ENCODE results near the gene PPP2CA. TPM values are rescaled to one million over a fixed set of nuclear protein-coding genes. Genes with fewer than 3 reads are reported as not detected.
A peak's percentile ranks its signal among the peaks of the same experiment; 100 is the strongest.

PPP2CA gene
- total and polyA plus RNA-seq, 4 donors = 32.2 to 117 (median 104) TPM

DNA sequence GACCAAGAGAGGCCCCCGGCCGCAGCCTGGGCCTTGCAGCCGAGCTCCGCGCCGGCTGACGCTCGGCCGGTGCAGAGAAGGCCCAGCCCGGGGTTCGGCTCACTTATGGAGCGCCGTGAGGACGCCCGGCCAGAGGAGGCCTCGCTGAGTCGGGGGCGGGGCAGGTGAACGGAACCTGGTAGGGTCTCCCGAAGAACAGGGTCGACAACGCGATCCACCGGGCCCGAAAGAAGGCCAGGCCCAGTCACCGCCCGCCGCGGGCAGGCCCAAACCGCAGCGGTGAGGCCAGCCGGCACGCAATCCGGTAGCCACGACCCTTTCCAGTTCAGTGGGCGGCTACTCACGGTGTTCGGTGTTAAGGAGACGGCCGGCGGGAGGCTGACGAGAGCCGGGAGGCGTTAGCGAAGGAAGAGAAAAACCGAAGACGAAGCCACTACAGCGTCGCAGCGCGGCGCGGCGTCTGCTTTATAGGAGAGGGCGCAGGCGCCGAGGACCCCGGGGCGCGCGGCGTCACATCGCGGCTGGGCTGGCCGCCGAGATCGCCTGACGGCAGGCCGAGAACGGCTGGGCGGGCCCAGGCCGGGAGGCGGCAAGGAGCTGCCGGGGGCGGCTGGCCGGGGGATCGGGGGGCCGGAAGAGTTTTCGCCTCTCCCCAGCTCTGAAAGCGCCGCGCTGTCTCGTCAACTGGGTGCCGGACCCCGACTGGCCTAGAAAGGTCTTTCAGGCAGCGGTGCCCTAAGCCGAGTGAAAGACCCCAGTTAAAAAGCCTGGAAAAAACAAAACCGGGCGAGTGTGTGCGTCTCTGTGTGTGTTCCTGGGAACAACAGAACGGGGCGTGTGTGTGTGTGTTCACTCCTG is 49.1 kb downstream of the PPP2CA start, which contains the start of gene SKP1:
TSS of gene SKP1 (minus strand) at position 440 of the 858 bp plus-strand sequence. CDS start 2,928 bp downstream, outside the sequence.
- H3K9me3 ChIP-seq (ENCODE audit: control insufficient read depth in 4 of 4, insufficient read depth in 3 of 4, low read length in 3 of 4) = no peaks in the 10 kb centered on the region
- peak within 1 kb of the TSS; percentile 90 to 96 for H3K9ac ChIP-seq (ENCODE audit: insufficient read depth in 1 of 2, low read length in 2 of 2)
- H3K4me1 ChIP-seq (ENCODE audit: control insufficient read depth in 5 of 5, insufficient read depth in 5 of 5, low read length in 5 of 5) = peaks cover 3 to 22% (median 4%) of the 10 kb centered on the region in 5 donors
- H3K36me3 ChIP-seq (ENCODE audit: control insufficient read depth in 4 of 4, insufficient read depth in 4 of 4, low read length in 4 of 4) = peaks cover 5 to 15% (median 8%) of the 10 kb centered on the region in 4 donors
- TF ChIP-seq, protein P1, sequence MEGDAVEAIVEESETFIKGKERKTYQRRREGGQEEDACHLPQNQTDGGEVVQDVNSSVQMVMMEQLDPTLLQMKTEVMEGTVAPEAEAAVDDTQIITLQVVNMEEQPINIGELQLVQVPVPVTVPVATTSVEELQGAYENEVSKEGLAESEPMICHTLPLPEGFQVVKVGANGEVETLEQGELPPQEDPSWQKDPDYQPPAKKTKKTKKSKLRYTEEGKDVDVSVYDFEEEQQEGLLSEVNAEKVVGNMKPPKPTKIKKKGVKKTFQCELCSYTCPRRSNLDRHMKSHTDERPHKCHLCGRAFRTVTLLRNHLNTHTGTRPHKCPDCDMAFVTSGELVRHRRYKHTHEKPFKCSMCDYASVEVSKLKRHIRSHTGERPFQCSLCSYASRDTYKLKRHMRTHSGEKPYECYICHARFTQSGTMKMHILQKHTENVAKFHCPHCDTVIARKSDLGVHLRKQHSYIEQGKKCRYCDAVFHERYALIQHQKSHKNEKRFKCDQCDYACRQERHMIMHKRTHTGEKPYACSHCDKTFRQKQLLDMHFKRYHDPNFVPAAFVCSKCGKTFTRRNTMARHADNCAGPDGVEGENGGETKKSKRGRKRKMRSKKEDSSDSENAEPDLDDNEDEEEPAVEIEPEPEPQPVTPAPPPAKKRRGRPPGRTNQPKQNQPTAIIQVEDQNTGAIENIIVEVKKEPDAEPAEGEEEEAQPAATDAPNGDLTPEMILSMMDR (IDR thresholded peaks at IDR 0.05; ENCODE audit: control extremely low read depth, extremely low read depth) = no peak
- peak within 1 kb of the TSS; percentile 96 to 99 for H3K27ac ChIP-seq (ENCODE audit: low read depth in 1 of 2, low read length in 1 of 2)
- peak; percentile 90 to 92 (median 92) for DNase-seq
- H3K27me3 ChIP-seq (ENCODE audit: control insufficient read depth in 3 of 3, insufficient read depth in 3 of 3, low read length in 2 of 3) = no peaks in the 10 kb centered on the region
- peak; percentile 93 for ATAC-seq (ENCODE audit: insufficient read depth, low FRiP score)
- peak within 1 kb of the TSS; percentile 88 for H3K4me3 ChIP-seq
- 0% methylated on average over 82 to 92 of the region's 92 CpGs for WGBS, 2 donors

DNA sequence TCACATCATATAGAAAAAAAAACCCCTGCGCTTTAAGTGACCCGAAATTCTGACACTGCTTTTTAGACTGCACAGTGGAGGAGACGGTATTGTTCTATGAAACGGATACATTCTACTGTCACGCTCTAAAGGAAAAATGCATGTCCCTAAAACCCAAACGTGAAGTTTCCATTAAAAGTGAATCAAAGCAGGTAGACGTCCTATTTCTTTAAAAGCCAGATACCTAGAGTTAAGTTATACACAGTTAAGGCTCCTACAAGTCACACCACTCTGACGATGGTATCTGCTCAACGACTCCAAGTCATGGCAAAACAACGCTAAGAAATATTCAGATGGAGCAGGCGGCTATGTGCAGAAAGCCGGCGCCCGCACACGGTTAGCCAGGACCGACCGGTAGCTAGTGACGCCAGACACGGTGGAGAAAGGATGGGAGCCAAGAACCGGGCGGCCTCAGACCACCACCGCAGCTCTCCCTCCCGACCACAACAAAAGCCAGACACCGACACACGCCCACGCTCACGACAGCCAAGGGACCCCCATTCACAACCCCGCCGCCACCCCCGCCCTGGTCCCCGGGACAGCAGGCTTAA is 49.9 kb downstream of the PPP2CA start:
- peaks cover 3 to 22% (median 4%) of the 10 kb centered on the region in 5 donors for H3K4me1 ChIP-seq (ENCODE audit: control insufficient read depth in 5 of 5, insufficient read depth in 5 of 5, low read length in 5 of 5)
- H3K4me3 ChIP-seq = peak overlapping the region; percentile 88
- DNase-seq (peak in 2 of 3 donors; percentile 29 to 58), ATAC-seq (ENCODE audit: insufficient read depth, low FRiP score) (peak; percentile 9)
- H3K9me3 ChIP-seq (ENCODE audit: control insufficient read depth in 4 of 4, insufficient read depth in 3 of 4, low read length in 3 of 4) = no peaks in the 10 kb centered on the region
- WGBS, 2 donors = 0 to 1% methylated on average over 31 of the region's 31 CpGs
- peak overlapping the region; percentile 96 to 99 for H3K27ac ChIP-seq (ENCODE audit: low read depth in 1 of 2, low read length in 1 of 2)
- TF ChIP-seq, protein P1 (IDR thresholded peaks at IDR 0.05; ENCODE audit: control extremely low read depth, extremely low read depth) = no peak
- peaks cover 8 to 16% (median 14%) of the 10 kb centered on the region in 4 donors for H3K36me3 ChIP-seq (ENCODE audit: control insufficient read depth in 4 of 4, insufficient read depth in 4 of 4, low read length in 4 of 4)
- H3K27me3 ChIP-seq (ENCODE audit: control insufficient read depth in 3 of 3, insufficient read depth in 3 of 3, low read length in 2 of 3) = no peaks in the 10 kb centered on the region
- H3K9ac ChIP-seq (ENCODE audit: insufficient read depth in 1 of 2, low read length in 2 of 2) = peak overlapping the region; percentile 90 to 96

DNA sequence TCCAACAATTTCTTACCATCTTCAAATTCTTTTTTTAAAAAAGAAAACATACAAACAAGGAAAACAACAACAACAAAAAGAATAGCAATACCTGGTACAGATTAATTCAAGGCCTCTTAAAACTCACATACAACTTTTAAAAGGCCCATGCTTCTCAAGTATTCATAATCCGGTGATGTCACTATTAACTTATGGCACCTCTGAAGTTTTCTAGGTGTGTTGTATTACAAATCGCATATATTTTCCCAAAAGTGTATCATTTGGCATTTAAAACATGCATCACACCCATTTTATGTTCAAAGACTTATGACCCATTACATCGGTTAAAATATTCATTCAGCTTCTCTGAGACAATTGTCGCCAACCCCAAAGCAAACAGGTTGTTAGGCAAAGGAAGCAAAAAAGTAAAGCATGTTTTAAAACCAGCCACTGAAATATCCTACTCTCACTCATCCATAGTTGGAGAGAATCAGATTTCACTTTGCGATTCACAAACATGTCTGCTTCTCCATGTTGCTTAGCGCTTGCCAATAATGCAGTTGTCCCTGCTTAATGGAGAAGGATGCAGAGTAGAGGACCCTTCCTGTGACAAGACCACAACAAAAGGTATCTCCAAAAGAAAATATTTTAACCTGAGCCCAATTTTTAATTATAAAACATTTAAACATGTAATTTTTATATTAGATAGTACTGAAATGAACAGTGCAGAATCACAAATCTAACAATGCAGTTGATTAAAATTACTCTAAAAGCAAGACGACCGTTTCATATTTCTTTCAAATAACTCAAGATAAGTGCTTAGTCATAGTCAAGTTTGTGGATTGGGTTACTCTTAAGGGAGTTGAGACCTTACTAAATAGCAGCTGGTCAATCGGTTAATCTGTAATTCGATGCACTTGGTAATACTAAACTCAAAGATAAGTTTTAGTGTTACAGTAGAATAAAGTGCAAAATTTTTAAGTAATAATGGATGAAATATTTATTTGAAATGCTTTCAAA is 50.7 kb downstream of the PPP2CA start:
- H3K4me3 ChIP-seq = no peak overlapping the region
- WGBS, 2 donors = 23 to 32% methylated on average over 10 of the region's 10 CpGs
- ATAC-seq (ENCODE audit: insufficient read depth, low FRiP score) = no peak
- no peaks in the 10 kb centered on the region for H3K9me3 ChIP-seq (ENCODE audit: control insufficient read depth in 4 of 4, insufficient read depth in 3 of 4, low read length in 3 of 4)
- H3K27ac ChIP-seq (ENCODE audit: low read depth in 1 of 2, low read length in 1 of 2) = peak overlapping the region in 1 of 2 donors; percentile 96
- peaks cover 3 to 22% (median 4%) of the 10 kb centered on the region in 5 donors for H3K4me1 ChIP-seq (ENCODE audit: control insufficient read depth in 5 of 5, insufficient read depth in 5 of 5, low read length in 5 of 5)
- DNase-seq = peak in 2 of 3 donors; percentile 54 to 61
- peaks cover 8 to 24% (median 18%) of the 10 kb centered on the region in 4 donors for H3K36me3 ChIP-seq (ENCODE audit: control insufficient read depth in 4 of 4, insufficient read depth in 4 of 4, low read length in 4 of 4)
- no peaks in the 10 kb centered on the region for H3K27me3 ChIP-seq (ENCODE audit: control insufficient read depth in 3 of 3, insufficient read depth in 3 of 3, low read length in 2 of 3)
- TF ChIP-seq, protein P1 (IDR thresholded peaks at IDR 0.05; ENCODE audit: control extremely low read depth, extremely low read depth) = no peak
- H3K9ac ChIP-seq (ENCODE audit: insufficient read depth in 1 of 2, low read length in 2 of 2) = peak overlapping the region; percentile 90 to 96
